CD4-positive, alpha-beta T cell treated with Interleukin-2 at 100 ng/mL for 4 hours (primary cell): ENCODE results near the gene CMTM4.
"Not testable (repeated sequence)": the region's sequence is repeated elsewhere in the genome, so short reads cannot be mapped to it uniquely, and the experiment has no call there.

Experiments used
- DNase-seq: peaks from one replicate; pipeline ENCODE4 v3.0.0-alpha.2; 2020; ENCODE audit warnings: low spot score

CMTM4 gene

GRCh38 chr16:66705790-66706505 is 9.4 kb upstream of the CMTM4 start:
- no peak for DNase-seq

- no peak for DNase-seq
Measured at GRCh38 chr16:66703406-66704215, 7.1 kb upstream of the CMTM4 start.

- DNase-seq: no peak
Measured at GRCh38 chr16:66701516-66701915, 5.0 kb upstream of the CMTM4 start.

GRCh38 chr16:66701026-66701425 is 4.5 kb upstream of the CMTM4 start:
- no peak for DNase-seq

- no peak for DNase-seq
Measured at GRCh38 chr16:66699898-66700297, 3.4 kb upstream of the CMTM4 start.

- no peak for DNase-seq
Measured at GRCh38 chr16:66698046-66698445, 1.5 kb upstream of the CMTM4 start.

GRCh38 chr16:66695935-66696668 is 441 bp downstream of the CMTM4 start:
- no peak for DNase-seq

- DNase-seq: no peak
Measured at GRCh38 chr16:66695471-66695934, 1.0 kb downstream of the CMTM4 start.

GRCh38 chr16:66693149-66693548 is 3.4 kb downstream of the CMTM4 start:
- DNase-seq: no peak

- DNase-seq: no peak
Measured at GRCh38 chr16:66692341-66692740, 4.2 kb downstream of the CMTM4 start.

GRCh38 chr16:66691234-66691633 is 5.3 kb downstream of the CMTM4 start:
- DNase-seq: no peak

GRCh38 chr16:66690106-66690847 is 6.3 kb downstream of the CMTM4 start:
- DNase-seq: no peak

- DNase-seq: no peak
Measured at GRCh38 chr16:66689282-66689681, 7.3 kb downstream of the CMTM4 start.

- DNase-seq: no peak
Measured at GRCh38 chr16:66687906-66688625, 8.5 kb downstream of the CMTM4 start.

- DNase-seq: not testable (repeated sequence)
Measured at GRCh38 chr16:66685501-66686115, 10.9 kb downstream of the CMTM4 start.

- no peak for DNase-seq
Measured at GRCh38 chr16:66682271-66682670, 14.3 kb downstream of the CMTM4 start.

- no peak for DNase-seq
Measured at GRCh38 chr16:66681676-66682075, 14.9 kb downstream of the CMTM4 start.

- no peak for DNase-seq
Measured at GRCh38 chr16:66678337-66678736, 18.2 kb downstream of the CMTM4 start.

GRCh38 chr16:66677836-66678235 is 18.7 kb downstream of the CMTM4 start:
- no peak for DNase-seq

GRCh38 chr16:66677179-66677578 is 19.4 kb downstream of the CMTM4 start:
- DNase-seq: no peak

GRCh38 chr16:66676599-66676998 is 19.9 kb downstream of the CMTM4 start:
- no peak for DNase-seq
